MCF 10A (cell line): ENCODE measurements around the gene HINT3. TPM values are rescaled to one million over a fixed set of nuclear protein-coding genes. Genes with fewer than 3 reads are reported as not detected.
A peak's percentile ranks its signal among the peaks of the same experiment; 100 is the strongest.

Source experiments
- BruUV-seq: library from RNA; stranded (reverse); fragments of 400-500 nt; replicated peaks from 2 replicates; lab custom pipeline; 2021; lab: Mats Ljungman, UMichigan
- CTCF ChIA-PET: fragments of 300-600 bp; sonication (Branson Sonifier 250); formaldehyde crosslinking; extraction: SDS; loops from one replicate; lab custom pipeline; 2021; ENCODE audit warnings: antibody characterized with exemption, inconsistent platforms; lab: Yijun Ruan, JAX
- POLR2A ChIA-PET: fragments of 300-600, 350-650 bp; sonication (Branson Sonifier 250); formaldehyde crosslinking; extraction: SDS; loops from one replicate; lab custom pipeline; 2020; ENCODE audit warnings: antibody characterized with exemption, inconsistent platforms; lab: Yijun Ruan, JAX
- DNase-seq: peaks from one replicate; pipeline ENCODE4 v3.0.0-alpha.2; 2018; ENCODE audit not compliant: unreplicated experiment
- H3K27ac Mint-ChIP-seq: one replicate; pipeline ENCODE4 v1.8.0; 2022; ENCODE audit warnings: mild to moderate bottlenecking, low read depth, mixed read lengths; ENCODE audit not compliant: unreplicated experiment
- H3K27me3 Mint-ChIP-seq: one replicate; pipeline ENCODE4 v1.8.0; 2022; ENCODE audit warnings: mixed read lengths; ENCODE audit not compliant: insufficient read depth, unreplicated experiment
- H3K36me3 Mint-ChIP-seq: one replicate; pipeline ENCODE4 v1.8.0; 2022; ENCODE audit warnings: mild to moderate bottlenecking, moderate library complexity, mixed read lengths; ENCODE audit not compliant: insufficient read depth, unreplicated experiment
- H3K4me1 Mint-ChIP-seq: one replicate; pipeline ENCODE4 v1.8.0; 2022; ENCODE audit warnings: mixed read lengths; ENCODE audit not compliant: insufficient read depth, unreplicated experiment
- H3K4me3 Mint-ChIP-seq: one replicate; pipeline ENCODE4 v1.8.0; 2022; ENCODE audit warnings: mild to moderate bottlenecking, moderate library complexity, mixed read lengths; ENCODE audit not compliant: unreplicated experiment
- H3K9me3 Mint-ChIP-seq: one replicate; pipeline ENCODE4 v1.8.0; 2022; ENCODE audit warnings: mixed read lengths; ENCODE audit not compliant: unreplicated experiment
- intact Hi-C: fragments of 100-400 bp; cut with micrococcal nuclease; formaldehyde crosslinking; loops from 2 replicates; pipeline ENCODE4 v1.14.1; 2022
- total RNA-seq: library from RNA; stranded (reverse); gene quantifications from 2 replicates; pipeline ENCODE4 v1.2.3, GENCODE V29; 2022
- TF ChIP-seq, protein P1 (sequence below): fragments of 200-600 bp; IDR thresholded peaks from one replicate; pipeline ENCODE4 v1.8.0; 2022; ENCODE audit warnings: antibody characterized with exemption, mild to moderate bottlenecking; ENCODE audit not compliant: unreplicated experiment

The HINT3 gene
- total RNA-seq, 1 experiment from 2014 or later: 17.9 TPM

DNA sequence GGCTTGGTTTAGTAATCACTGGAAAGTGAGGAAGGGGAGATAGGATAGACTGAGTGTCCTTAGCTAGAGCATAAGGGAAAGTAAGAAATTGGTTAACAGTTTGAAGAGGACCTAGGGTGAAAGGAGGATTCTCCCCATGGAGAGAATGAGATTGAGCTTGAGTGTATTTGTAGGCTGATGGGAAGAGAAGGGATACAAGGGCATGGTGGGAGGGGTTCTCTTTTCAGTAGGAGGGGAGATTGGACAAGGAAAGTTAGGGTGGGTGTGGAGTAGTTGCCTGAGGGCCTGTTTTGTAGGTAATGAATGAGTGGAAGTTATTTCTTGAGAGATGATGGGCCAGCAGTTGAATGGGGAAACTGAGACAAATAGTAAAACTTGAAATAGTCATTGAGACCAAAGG, 31.7 kb downstream of the HINT3 start:
- H3K27me3 Mint-ChIP-seq: no peaks in the 10 kb centered on the region
- no peak overlapping the region for H3K4me3 Mint-ChIP-seq
- peaks cover 10% of the 10 kb centered on the region for H3K4me1 Mint-ChIP-seq
- ChIA-PET CTCF (interaction anchor here (0.7 to 5.5 kb wide), 2 partner anchors 8 to 13 kb away, joined by 4 to 35 read pairs; no protein-coding TSS in a partner anchor), POLR2A (interaction anchor here (1.6 to 2.6 kb wide), 3 partner anchors 8 to 207 kb away, joined by 3 to 34 read pairs (median 14); no protein-coding TSS in a partner anchor)
- intact Hi-C loops: no loop called here
- DNase-seq: no peak
- no peaks in the 10 kb centered on the region for H3K9me3 Mint-ChIP-seq
- no peak overlapping the region for H3K27ac Mint-ChIP-seq
- BruUV-seq: no TSS peak
- H3K36me3 Mint-ChIP-seq: no peaks in the 10 kb centered on the region
- TF ChIP-seq, protein P1, sequence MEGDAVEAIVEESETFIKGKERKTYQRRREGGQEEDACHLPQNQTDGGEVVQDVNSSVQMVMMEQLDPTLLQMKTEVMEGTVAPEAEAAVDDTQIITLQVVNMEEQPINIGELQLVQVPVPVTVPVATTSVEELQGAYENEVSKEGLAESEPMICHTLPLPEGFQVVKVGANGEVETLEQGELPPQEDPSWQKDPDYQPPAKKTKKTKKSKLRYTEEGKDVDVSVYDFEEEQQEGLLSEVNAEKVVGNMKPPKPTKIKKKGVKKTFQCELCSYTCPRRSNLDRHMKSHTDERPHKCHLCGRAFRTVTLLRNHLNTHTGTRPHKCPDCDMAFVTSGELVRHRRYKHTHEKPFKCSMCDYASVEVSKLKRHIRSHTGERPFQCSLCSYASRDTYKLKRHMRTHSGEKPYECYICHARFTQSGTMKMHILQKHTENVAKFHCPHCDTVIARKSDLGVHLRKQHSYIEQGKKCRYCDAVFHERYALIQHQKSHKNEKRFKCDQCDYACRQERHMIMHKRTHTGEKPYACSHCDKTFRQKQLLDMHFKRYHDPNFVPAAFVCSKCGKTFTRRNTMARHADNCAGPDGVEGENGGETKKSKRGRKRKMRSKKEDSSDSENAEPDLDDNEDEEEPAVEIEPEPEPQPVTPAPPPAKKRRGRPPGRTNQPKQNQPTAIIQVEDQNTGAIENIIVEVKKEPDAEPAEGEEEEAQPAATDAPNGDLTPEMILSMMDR: no peak

DNA sequence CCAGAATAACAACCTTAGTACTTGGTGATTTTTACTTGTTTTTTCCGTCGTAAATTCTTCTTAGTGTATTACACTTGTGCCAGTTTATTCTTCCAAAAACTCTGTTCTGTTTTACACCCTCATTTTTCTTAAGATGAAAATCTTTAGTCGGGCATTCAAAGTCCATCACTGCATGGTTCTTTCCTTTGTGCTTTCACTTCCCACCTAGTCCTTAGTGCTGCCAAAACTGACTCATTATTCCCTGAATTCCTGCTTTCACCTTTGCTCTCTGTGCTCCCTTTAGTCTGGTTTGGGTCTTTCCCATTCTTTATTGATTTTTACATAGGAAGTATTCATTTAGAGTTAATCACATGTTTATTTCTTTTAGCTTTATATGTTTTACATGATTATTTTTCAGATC, 33.1 kb downstream of the HINT3 start:
- peaks cover 3% of the 10 kb centered on the region for H3K36me3 Mint-ChIP-seq
- no TSS peak for BruUV-seq

DNA sequence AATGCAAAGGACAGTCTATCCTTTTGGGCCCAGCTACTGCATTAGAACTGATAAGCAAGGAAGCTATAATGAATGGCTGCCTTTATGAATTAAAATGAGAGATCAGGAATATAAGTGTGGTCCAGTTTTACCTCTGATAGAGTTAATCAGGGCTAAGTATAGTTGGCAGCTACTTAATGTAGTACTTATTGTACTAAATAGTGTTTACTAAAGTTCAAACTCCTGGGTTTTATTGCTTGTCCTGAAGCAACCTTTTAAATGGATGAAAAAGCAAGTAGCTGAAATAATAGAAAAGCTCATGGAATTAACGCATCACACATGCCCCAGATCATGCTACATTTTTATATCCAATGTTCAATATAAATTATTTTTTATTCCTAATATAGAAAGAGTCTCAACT, 35.1 kb downstream of the HINT3 start:
- no peak for DNase-seq
- no peaks in the 10 kb centered on the region for H3K9me3 Mint-ChIP-seq
- no peak overlapping the region for H3K4me3 Mint-ChIP-seq
- H3K4me1 Mint-ChIP-seq: peaks cover 20% of the 10 kb centered on the region
- intact Hi-C loops: no loop called here
- no TSS peak for BruUV-seq
- ChIA-PET POLR2A (interaction anchor here (0.6 to 0.8 kb wide), 2 partner anchors 201 to 210 kb away, joined by 3 read pairs; partner anchors contain the start of gene NCOA7), CTCF (interaction anchor here (0.5 to 1.9 kb wide), 5 partner anchors 13 to 1123 kb away, joined by 3 to 9 read pairs (median 4); no protein-coding TSS in a partner anchor)
- peaks cover 14% of the 10 kb centered on the region for H3K36me3 Mint-ChIP-seq
- H3K27ac Mint-ChIP-seq: no peak overlapping the region
- TF ChIP-seq, protein P1: no peak
- H3K27me3 Mint-ChIP-seq: no peaks in the 10 kb centered on the region

More for the DNA sequence above, 33.1 kb downstream of the HINT3 start:
- DNase-seq: peak; percentile 27
- Mint-ChIP-seq H3K27me3 (no peaks in the 10 kb centered on the region), H3K4me3 (peak overlapping the region; percentile 18), H3K27ac (peak overlapping the region; percentile 11), H3K4me1 (peaks cover 15% of the 10 kb centered on the region), H3K9me3 (no peaks in the 10 kb centered on the region)
- POLR2A ChIA-PET: no interaction called here
- CTCF ChIA-PET: interaction anchor here (5.5 kb wide), 1 partner anchor 15 kb away, joined by 35 read pairs; no protein-coding TSS in a partner anchor
- intact Hi-C loops: no loop called here
- TF ChIP-seq, protein P1: no peak

DNA sequence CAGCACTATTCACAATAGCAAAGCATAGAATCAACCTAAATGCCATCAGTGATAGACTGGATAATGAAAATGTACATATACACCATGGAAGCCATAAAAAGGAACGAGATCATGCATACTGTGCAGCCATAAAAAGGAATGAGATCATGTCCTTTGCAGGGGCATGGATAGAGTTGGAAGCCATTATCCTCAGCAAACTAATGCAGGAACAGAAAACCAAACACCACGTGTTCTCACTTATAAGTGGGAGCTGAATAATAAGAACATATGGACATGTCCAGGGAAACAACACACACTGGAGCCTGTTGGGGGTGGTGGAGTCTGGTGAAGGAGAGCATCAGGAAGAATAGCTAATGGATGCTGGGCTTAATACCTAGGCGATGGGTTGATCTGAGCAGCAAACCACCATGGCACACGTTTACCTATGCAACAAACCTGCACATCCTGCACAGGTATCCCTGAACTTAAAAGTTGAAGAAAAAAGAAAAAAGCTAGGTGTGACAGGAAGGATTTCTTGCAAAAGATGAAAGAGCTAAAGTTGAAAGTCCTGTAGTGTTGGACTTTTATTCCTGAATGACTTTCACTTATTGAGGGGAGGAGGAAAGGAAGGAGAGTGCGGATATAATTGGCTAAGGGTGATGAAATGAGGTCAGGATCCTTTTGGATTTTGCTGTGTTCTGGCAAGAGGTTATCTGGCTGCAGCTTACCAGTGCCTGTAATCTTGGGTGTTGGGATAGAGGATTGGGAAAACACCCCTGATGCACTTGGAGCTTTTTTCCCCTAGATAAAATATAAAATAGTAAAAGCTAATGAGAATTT, 38.3 kb downstream of the HINT3 start:
- ChIA-PET CTCF (interaction anchor here (0.5 to 4.0 kb wide), 23 partner anchors 9 to 1864 kb away, joined by 3 to 38 read pairs (median 4); partner anchors contain the start of genes NCOA7 and TRMT11), POLR2A (interaction anchor here (0.7 to 5.3 kb wide), 5 partner anchors 8 to 1552 kb away, joined by 3 to 34 read pairs (median 3); partner anchors contain the start of genes HINT3 and TRMT11)
- no peaks in the 10 kb centered on the region for H3K9me3 Mint-ChIP-seq
- TF ChIP-seq, protein P1: no peak
- DNase-seq: no peak
- no peaks in the 10 kb centered on the region for H3K27me3 Mint-ChIP-seq
- peaks cover 39% of the 10 kb centered on the region for H3K36me3 Mint-ChIP-seq
- H3K4me1 Mint-ChIP-seq: peaks cover 20% of the 10 kb centered on the region
- no peak overlapping the region for H3K4me3 Mint-ChIP-seq
- intact Hi-C loops: no loop called here
- no peak overlapping the region for H3K27ac Mint-ChIP-seq
- no TSS peak for BruUV-seq
